Mesenchymal stem cell (in vitro differentiated cells and primary cell): ENCODE results near the gene GPHN.

Source experiments
- DNase-seq: peaks from one replicate; pipeline ENCODE4 v3.0.0-alpha.2; 2013
- H2AFZ ChIP-seq: one replicate; pipeline ENCODE4 v1.6.1; 2013; ENCODE audit warnings: low read depth, mild to moderate bottlenecking, control low read depth, inconsistent platforms, low read length, moderate library complexity
- H2AK5ac ChIP-seq: 2 replicates; pipeline ENCODE4 v1.6.1; 2013; ENCODE audit warnings: low read length, moderate library complexity, mild to moderate bottlenecking, inconsistent platforms; ENCODE audit not compliant: severe bottlenecking
- H2BK120ac ChIP-seq: one replicate; pipeline ENCODE4 v1.6.1; 2013; ENCODE audit warnings: low read depth, mild to moderate bottlenecking, inconsistent platforms, low read length, moderate library complexity
- H2BK12ac ChIP-seq, 2 experiments: one replicate each; pipeline ENCODE4 v1.6.1; 2013; ENCODE audit warnings: inconsistent platforms in 2 of 2, low read length in 2 of 2, mild to moderate bottlenecking in 2 of 2, moderate library complexity in 2 of 2, control low read depth in 1 of 2
- H2BK15ac ChIP-seq: one replicate; pipeline ENCODE4 v1.6.1; 2013; ENCODE audit warnings: mild to moderate bottlenecking, low read depth, inconsistent platforms; ENCODE audit not compliant: poor library complexity, severe bottlenecking
- H2BK5ac ChIP-seq: 2 replicates; pipeline ENCODE4 v1.6.1; 2013; ENCODE audit warnings: low read depth, mild to moderate bottlenecking, low read length, control low read depth, inconsistent platforms; ENCODE audit not compliant: poor library complexity, severe bottlenecking
- H3K14ac ChIP-seq, 2 experiments: one replicate each; pipeline ENCODE4 v1.6.1; 2013; ENCODE audit warnings: inconsistent platforms in 2 of 2, low read length in 2 of 2, control low read depth in 1 of 2, mild to moderate bottlenecking in 1 of 2, moderate library complexity in 1 of 2
- H3K18ac ChIP-seq, 2 experiments: one replicate each; pipeline ENCODE4 v1.6.1; 2013; ENCODE audit warnings: inconsistent platforms in 2 of 2, low read length in 2 of 2, control low read depth in 1 of 2, low read depth in 1 of 2, mild to moderate bottlenecking in 1 of 2
- H3K23ac ChIP-seq, 2 experiments: one replicate each; pipeline ENCODE4 v1.6.1; 2013; ENCODE audit warnings: inconsistent platforms in 2 of 2, low read length in 2 of 2, mild to moderate bottlenecking in 2 of 2, moderate library complexity in 2 of 2, control low read depth in 1 of 2
- H3K27ac ChIP-seq: 2 replicates; pipeline ENCODE4 v1.5.1; 2013; ENCODE audit warnings: mild to moderate bottlenecking, moderate library complexity, low read length, control low read depth, inconsistent platforms; ENCODE audit not compliant: poor library complexity, severe bottlenecking
- H3K27me3 ChIP-seq, 2 experiments: 2 replicates each; pipeline versions ENCODE4 v1.6.1 to v1.7.0; 2013; ENCODE audit warnings: low read length in 2 of 2, mild to moderate bottlenecking in 2 of 2, moderate library complexity in 2 of 2, control low read depth in 1 of 2, inconsistent platforms in 1 of 2; ENCODE audit not compliant: control insufficient read depth in 1 of 2, insufficient read depth in 1 of 2
- H3K36me3 ChIP-seq, 2 experiments: 2 replicates each; pipeline versions ENCODE4 v1.6.1 to v1.7.0; 2013; ENCODE audit warnings: low read length in 2 of 2, control low read depth in 1 of 2, inconsistent platforms in 1 of 2, low read depth in 1 of 2, mild to moderate bottlenecking in 1 of 2; ENCODE audit not compliant: insufficient read depth in 2 of 2, control insufficient read depth in 1 of 2
- H3K4ac ChIP-seq, 2 experiments: one replicate each; pipeline ENCODE4 v1.6.1; 2013; ENCODE audit warnings: inconsistent platforms in 2 of 2, low read length in 2 of 2, mild to moderate bottlenecking in 2 of 2, moderate library complexity in 2 of 2, control low read depth in 1 of 2, low read depth in 1 of 2
- H3K4me1 ChIP-seq: 2 replicates; pipeline ENCODE4 v1.6.1; 2013; ENCODE audit warnings: low read depth, low read length, control low read depth; ENCODE audit not compliant: control insufficient read depth, insufficient read depth
- H3K4me2 ChIP-seq: 2 replicates; pipeline ENCODE4 v1.6.1; 2013; ENCODE audit warnings: low read length, mild to moderate bottlenecking, inconsistent platforms; ENCODE audit not compliant: poor library complexity, severe bottlenecking
- H3K4me3 ChIP-seq, 2 experiments: 2 replicates each; pipeline versions ENCODE4 v1.5.1 to v1.7.0; 2013; ENCODE audit warnings: low read length in 2 of 2, mild to moderate bottlenecking in 2 of 2, control low read depth in 1 of 2, low read depth in 1 of 2; ENCODE audit not compliant: insufficient read depth in 1 of 2
- H3K79me1 ChIP-seq: replicated peaks from 2 replicates; pipeline ENCODE4 v1.6.1; 2013; ENCODE audit warnings: mild to moderate bottlenecking, control low read depth, low read length, inconsistent platforms; ENCODE audit not compliant: poor library complexity, severe bottlenecking
- H3K9ac ChIP-seq: 2 replicates; pipeline ENCODE4 v1.7.0; 2013; ENCODE audit warnings: mild to moderate bottlenecking, low read length, moderate library complexity
- H3K9me3 ChIP-seq: 2 replicates; pipeline ENCODE4 v1.7.0; 2013; ENCODE audit warnings: mild to moderate bottlenecking, low read length; ENCODE audit not compliant: control insufficient read depth
- H4K8ac ChIP-seq: one replicate; pipeline ENCODE4 v1.6.1; 2013; ENCODE audit warnings: inconsistent platforms, mild to moderate bottlenecking, low read length, moderate library complexity
- H4K91ac ChIP-seq: one replicate; pipeline ENCODE4 v1.6.1; 2013; ENCODE audit warnings: mild to moderate bottlenecking, low read length, inconsistent platforms
- WGBS: methylation state at CpG from one replicate; pipeline ENCODE4 v1.1.7; 2013; ENCODE audit warnings: mixed read lengths; 5-methylcytosine and 5-hydroxymethylcytosine counted together

The GPHN gene

DNA sequence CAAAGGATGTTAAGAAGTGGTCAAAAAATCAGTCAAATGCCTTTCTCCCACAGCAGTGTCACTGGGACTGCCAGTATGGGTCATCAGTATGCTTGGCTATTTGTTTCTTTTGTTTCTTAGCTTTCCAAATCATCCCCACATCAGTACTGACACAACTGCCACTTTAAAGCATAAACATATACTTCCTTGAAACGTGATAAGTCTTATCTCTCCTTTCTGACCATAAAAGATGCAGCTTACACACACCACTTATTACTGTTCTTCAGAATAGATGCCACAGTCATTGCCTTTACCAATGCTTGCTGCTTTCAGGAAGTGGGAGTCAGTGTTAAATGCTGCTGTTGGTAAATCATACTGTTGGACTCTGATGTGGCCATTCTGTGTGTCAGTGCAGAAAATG, 662.7 kb downstream of the GPHN start:
- Histone ChIP-seq H3K4me1 (peaks cover 2% of the 10 kb centered on the region), H2AFZ (no peak overlapping the region), H3K9ac (no peak overlapping the region), H2BK15ac (no peak overlapping the region), H2AK5ac (no peak overlapping the region), H3K27me3 (no peaks in the 10 kb centered on the region), H3K36me3 (no peaks in the 10 kb centered on the region), H3K4me3 (no peak overlapping the region), H3K79me1 (no peaks in the 10 kb centered on the region), H3K27ac (no peak overlapping the region), H3K23ac (no peak overlapping the region), H4K8ac (no peak overlapping the region), H2BK12ac (no peak overlapping the region), H3K4ac (no peak overlapping the region), H3K14ac (no peak overlapping the region), H2BK120ac (no peak overlapping the region), H3K18ac (no peak overlapping the region), H4K91ac (no peak overlapping the region), H3K4me2 (no peak overlapping the region), H2BK5ac (no peak overlapping the region), H3K9me3 (peaks cover 7% of the 10 kb centered on the region)
- WGBS = 8% methylated on average over 1 of the region's 1 CpG
- peak; percentile 32 for DNase-seq

DNA sequence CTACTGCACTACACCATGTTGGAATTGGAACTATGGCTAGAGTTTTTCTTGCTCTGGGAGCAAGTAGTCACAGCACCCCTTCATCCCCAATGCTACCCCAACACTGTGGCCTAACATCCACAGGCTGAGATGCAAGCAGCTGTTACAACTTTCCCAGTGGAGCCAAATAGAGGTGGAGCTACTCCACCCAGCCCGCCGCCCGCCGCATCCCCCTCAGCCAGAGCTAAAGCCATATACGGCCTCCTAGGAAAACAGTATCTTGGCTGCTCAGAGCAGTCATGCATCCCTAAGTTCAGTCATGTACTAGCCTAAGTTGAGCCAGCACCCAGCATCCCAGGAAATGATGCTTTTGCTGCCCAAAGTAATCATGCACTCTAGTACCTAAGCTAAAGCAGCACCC, 664.1 kb downstream of the GPHN start:
- no peak overlapping the region for H3K23ac ChIP-seq
- no peak overlapping the region for H2BK120ac ChIP-seq
- H3K4me3 ChIP-seq = no peak overlapping the region
- no peak overlapping the region for H3K9ac ChIP-seq
- H4K8ac ChIP-seq = no peak overlapping the region
- H2AFZ ChIP-seq = no peak overlapping the region
- DNase-seq = no peak
- no peak overlapping the region for H3K4ac ChIP-seq
- no peaks in the 10 kb centered on the region for H3K4me1 ChIP-seq
- H2BK12ac ChIP-seq = no peak overlapping the region
- peaks cover 7% of the 10 kb centered on the region for H3K9me3 ChIP-seq
- H2BK15ac ChIP-seq = no peak overlapping the region
- 92% methylated on average over 5 of the region's 5 CpGs for WGBS
- H3K27me3 ChIP-seq = no peaks in the 10 kb centered on the region
- no peak overlapping the region for H3K27ac ChIP-seq
- no peak overlapping the region for H3K14ac ChIP-seq
- no peak overlapping the region for H2AK5ac ChIP-seq
- H3K36me3 ChIP-seq = no peaks in the 10 kb centered on the region
- no peak overlapping the region for H2BK5ac ChIP-seq
- H3K4me2 ChIP-seq = no peak overlapping the region
- H3K79me1 ChIP-seq = no peaks in the 10 kb centered on the region
- H4K91ac ChIP-seq = no peak overlapping the region
- no peak overlapping the region for H3K18ac ChIP-seq

DNA sequence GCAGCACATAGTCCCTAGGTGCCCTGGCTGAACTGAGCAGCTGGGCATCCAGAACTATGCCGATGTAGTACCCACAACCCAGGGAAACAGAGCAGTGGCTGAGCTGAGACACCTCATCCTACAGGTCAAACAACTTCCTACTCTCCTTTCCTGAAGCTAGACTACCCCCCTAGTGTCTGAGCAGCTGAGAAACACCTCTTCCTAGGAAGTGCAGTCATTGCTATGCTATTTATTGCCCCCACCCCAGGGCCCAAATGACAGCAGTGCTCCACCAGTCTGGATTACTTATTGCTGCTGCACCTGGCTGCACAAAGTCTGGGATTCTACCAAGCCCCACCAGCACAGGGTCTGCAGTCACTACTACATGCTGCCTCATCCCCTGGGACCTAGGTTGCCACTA, 664.6 kb downstream of the GPHN start:
- H3K14ac ChIP-seq = peak overlapping the region in 1 of 2 experiments; percentile 84
- no peaks in the 10 kb centered on the region for H3K79me1 ChIP-seq
- no peak overlapping the region for H3K23ac ChIP-seq
- no peak overlapping the region for H2BK120ac ChIP-seq
- no peak overlapping the region for H4K91ac ChIP-seq
- no peak overlapping the region for H3K9ac ChIP-seq
- H3K27ac ChIP-seq = no peak overlapping the region
- H3K27me3 ChIP-seq = no peaks in the 10 kb centered on the region
- no peak overlapping the region for H2BK5ac ChIP-seq
- 85% methylated on average over 1 of the region's 1 CpG for WGBS
- no peak overlapping the region for H3K4me3 ChIP-seq
- H2BK15ac ChIP-seq = no peak overlapping the region
- H4K8ac ChIP-seq = no peak overlapping the region
- no peaks in the 10 kb centered on the region for H3K36me3 ChIP-seq
- H2AFZ ChIP-seq = no peak overlapping the region
- no peak overlapping the region for H3K18ac ChIP-seq
- H3K9me3 ChIP-seq = peaks cover 7% of the 10 kb centered on the region
- H2AK5ac ChIP-seq = no peak overlapping the region
- DNase-seq = no peak
- no peak overlapping the region for H3K4me2 ChIP-seq
- no peak overlapping the region for H3K4ac ChIP-seq
- no peaks in the 10 kb centered on the region for H3K4me1 ChIP-seq
- no peak overlapping the region for H2BK12ac ChIP-seq

DNA sequence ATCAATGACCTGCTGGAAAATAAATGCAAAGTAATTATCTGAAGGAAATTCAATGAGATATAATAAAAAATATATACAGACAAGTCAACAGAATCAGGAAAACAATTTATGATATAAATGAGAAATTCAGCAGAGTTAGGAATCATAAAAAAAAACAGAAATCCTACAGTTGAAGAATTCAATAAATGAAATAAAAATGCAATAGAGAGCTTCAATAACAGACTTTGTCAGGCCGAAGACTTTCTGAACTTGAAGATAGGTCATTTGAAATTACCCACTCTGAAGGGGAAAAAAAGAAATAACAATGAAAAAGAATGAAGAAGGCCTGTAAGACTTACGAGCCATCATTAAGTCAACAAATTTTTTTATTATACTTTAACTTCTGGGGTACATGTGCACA, 665.8 kb downstream of the GPHN start:
- no peak overlapping the region for H2AFZ ChIP-seq
- no peak overlapping the region for H3K4ac ChIP-seq
- no peak overlapping the region for H3K4me2 ChIP-seq
- no peak overlapping the region for H3K14ac ChIP-seq
- no peak overlapping the region for H2BK5ac ChIP-seq
- WGBS = no CpG with 5 or more reads among the region's 2 CpGs
- H2BK120ac ChIP-seq = no peak overlapping the region
- no peak overlapping the region for H3K27ac ChIP-seq
- no peak overlapping the region for H4K8ac ChIP-seq
- H3K4me3 ChIP-seq = no peak overlapping the region
- no peaks in the 10 kb centered on the region for H3K36me3 ChIP-seq
- no peak for DNase-seq
- no peak overlapping the region for H3K23ac ChIP-seq
- H3K79me1 ChIP-seq = no peaks in the 10 kb centered on the region
- H4K91ac ChIP-seq = no peak overlapping the region
- H3K9ac ChIP-seq = no peak overlapping the region
- peaks cover 11% of the 10 kb centered on the region for H3K9me3 ChIP-seq
- H3K4me1 ChIP-seq = no peaks in the 10 kb centered on the region
- no peak overlapping the region for H2AK5ac ChIP-seq
- no peak overlapping the region for H3K18ac ChIP-seq
- H2BK15ac ChIP-seq = no peak overlapping the region
- H2BK12ac ChIP-seq = no peak overlapping the region
- H3K27me3 ChIP-seq = no peaks in the 10 kb centered on the region
